ENCODE results near the gene FIBCD1. TPM values are rescaled to one million over a fixed set of nuclear protein-coding genes. Genes with fewer than 3 reads are reported as not detected.

The FIBCD1 gene
- total RNA-seq, 1 donor: 0.27 TPM

DNA sequence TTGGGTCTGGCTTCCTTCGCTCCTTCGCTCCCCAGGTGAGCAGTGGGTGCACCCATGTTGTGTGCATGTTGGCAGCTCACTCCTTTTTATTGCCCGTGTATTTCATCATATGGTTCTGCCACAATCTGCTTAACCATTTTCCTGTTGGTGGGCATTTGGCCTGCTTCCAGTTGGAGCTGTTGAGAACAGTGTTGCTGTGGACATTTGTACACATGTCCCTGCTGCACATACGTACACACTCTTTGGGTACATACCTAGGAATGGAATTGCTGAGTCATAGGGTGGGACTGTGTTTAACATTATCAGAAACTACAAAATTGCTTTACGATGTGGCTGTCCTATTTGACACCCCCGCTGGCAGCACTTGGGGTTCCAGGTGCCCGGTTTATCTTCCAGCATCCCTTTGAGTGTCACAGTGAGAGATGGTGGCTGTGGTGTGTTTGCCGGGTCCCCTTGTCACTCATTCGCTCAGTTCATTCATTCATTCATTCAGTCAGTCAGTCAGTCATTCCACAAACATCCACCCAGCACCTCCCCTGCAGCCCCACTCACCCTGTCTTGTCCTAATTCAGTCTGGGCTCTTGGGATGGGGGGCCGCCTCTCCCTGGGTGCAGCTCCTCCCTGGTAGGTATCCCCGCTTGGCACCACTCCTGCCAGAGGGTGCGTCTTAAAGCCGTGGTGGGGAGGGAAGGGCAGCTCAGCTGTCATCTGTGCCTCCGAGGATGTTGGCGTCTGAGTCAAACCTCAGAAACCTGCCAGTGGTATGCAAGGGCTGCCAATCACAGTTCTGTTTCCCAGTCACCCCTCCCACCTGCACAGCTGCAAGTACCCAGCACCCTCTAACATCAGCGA is 7.9 kb upstream of the FIBCD1 start:
- H3K4me3 ChIP-seq (ENCODE audit: low read depth, low read length): no peak overlapping the region
- peak; percentile 44 for DNase-seq (ENCODE audit: low read depth)
- TF ChIP-seq, protein P1, sequence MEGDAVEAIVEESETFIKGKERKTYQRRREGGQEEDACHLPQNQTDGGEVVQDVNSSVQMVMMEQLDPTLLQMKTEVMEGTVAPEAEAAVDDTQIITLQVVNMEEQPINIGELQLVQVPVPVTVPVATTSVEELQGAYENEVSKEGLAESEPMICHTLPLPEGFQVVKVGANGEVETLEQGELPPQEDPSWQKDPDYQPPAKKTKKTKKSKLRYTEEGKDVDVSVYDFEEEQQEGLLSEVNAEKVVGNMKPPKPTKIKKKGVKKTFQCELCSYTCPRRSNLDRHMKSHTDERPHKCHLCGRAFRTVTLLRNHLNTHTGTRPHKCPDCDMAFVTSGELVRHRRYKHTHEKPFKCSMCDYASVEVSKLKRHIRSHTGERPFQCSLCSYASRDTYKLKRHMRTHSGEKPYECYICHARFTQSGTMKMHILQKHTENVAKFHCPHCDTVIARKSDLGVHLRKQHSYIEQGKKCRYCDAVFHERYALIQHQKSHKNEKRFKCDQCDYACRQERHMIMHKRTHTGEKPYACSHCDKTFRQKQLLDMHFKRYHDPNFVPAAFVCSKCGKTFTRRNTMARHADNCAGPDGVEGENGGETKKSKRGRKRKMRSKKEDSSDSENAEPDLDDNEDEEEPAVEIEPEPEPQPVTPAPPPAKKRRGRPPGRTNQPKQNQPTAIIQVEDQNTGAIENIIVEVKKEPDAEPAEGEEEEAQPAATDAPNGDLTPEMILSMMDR (IDR thresholded peaks at IDR 0.05; ENCODE audit: insufficient read depth, low read length): no peak

DNA sequence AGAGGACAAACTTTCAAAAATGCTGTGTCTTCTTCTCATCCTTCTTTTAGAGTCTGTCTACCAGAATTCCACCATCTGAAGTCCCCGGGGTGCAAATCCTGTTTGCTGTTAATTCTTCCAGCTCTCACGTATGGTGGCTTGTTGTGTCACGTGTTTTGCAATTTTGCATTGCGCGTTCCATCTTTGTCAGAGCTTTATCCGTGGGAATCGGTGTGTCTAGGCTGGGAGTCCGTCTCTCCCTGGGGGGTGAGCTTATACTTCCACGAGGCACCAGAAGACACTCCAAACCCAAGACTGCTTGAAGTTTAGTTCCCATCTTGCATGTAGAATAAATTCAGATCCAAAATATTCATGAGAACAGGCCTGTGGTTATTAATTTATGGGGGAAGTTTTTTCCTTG is 6.1 kb upstream of the FIBCD1 start:
- H3K4me3 ChIP-seq (ENCODE audit: low read depth, low read length): no peak overlapping the region

DNA sequence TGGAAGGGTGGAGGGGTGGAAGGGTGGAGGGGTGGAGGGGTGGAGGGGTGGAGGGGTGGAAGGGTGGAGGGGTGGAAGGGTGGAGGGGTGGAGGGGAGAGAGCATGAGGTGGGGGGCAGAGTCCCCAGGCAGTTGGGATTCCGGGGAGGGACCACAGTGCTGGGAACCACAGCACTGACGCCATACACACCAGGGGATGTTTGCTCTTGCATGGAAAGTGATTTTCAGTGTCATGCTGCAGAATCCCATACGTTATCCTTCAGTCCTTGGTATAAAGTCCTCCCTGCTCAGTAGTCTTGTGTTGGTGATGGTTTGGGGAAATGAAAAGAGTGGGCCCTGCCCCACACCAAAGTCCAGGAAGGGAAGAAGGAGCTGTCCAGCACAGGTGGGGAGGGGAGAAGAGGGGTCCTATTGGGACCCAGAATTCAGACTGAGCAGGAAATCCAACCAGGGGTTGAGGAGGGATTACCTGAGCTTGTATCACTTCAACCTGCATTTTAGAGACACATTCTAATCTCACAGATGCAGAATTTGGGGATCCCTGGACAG is 5.5 kb upstream of the FIBCD1 start:
- H3K4me3 ChIP-seq (ENCODE audit: low read depth, low read length): no peak overlapping the region
- TF ChIP-seq, protein P1 (IDR thresholded peaks at IDR 0.05; ENCODE audit: insufficient read depth, low read length): no peak
- no peak for DNase-seq (ENCODE audit: low read depth)

More for the DNA sequence above, 6.1 kb upstream of the FIBCD1 start:
- no peak for DNase-seq (ENCODE audit: low read depth)
- TF ChIP-seq, protein P1 (IDR thresholded peaks at IDR 0.05; ENCODE audit: insufficient read depth, low read length): no peak

DNA sequence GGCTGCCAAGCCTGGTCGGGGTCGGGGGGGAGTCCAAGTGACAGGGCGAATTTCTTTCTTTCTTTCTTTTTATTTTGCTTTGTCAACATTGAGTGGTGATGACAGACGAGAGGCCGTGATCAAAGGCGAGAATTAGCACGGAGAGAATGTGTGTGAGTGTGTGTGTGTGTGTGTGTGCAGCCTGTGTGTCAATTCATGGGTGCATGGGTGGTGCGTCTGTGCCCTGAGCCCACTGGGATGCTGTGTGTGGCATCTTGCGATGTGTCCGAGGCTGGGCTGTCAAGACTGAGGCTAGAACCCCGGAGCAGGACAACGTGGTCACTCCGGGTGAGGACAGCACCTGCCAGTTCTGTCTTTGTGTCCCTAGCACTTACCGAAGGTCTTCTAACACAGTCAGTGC is 4.7 kb upstream of the FIBCD1 start:
- TF ChIP-seq, protein P1 (IDR thresholded peaks at IDR 0.05; ENCODE audit: insufficient read depth, low read length): no peak
- H3K4me3 ChIP-seq (ENCODE audit: low read depth, low read length): no peak overlapping the region
- DNase-seq (ENCODE audit: low read depth): no peak

DNA sequence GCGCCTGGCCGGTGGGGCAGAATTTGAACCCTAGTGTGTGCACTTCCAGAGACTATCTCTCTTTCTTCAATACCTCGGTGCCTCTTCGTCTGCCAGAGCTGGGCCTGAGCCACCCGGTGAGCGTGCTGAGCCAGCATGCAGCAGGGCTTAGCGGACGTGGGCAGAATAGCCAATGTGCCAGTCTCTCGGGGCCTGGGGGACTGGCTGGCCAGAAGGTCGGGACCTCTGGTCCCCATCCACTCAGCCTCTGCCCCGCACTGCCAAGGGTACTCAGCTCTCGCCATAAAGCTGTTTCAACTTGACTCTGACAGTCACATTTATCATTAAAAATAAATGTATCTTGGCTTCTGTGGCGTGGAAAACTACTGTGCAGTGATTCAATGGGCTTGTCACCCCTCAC is 4.2 kb upstream of the FIBCD1 start:
- DNase-seq (ENCODE audit: low read depth): no peak
- TF ChIP-seq, protein P1 (IDR thresholded peaks at IDR 0.05; ENCODE audit: insufficient read depth, low read length): no peak
- no peak overlapping the region for H3K4me3 ChIP-seq (ENCODE audit: low read depth, low read length)

GRCh38 chr9:130942679-130943078 is 3.6 kb upstream of the FIBCD1 start:
- DNase-seq (ENCODE audit: low read depth): no peak
- no peak overlapping the region for H3K4me3 ChIP-seq (ENCODE audit: low read depth, low read length)
- TF ChIP-seq, protein P1 (IDR thresholded peaks at IDR 0.05; ENCODE audit: insufficient read depth, low read length): no peak
